Trophoblast cell (in vitro differentiated cells and primary cell): ENCODE results near the gene BANF2.

ENCODE experiments used
- DNase-seq, 2 donors: peaks; one replicate each; pipeline ENCODE4 v3.0.0-alpha.2; 2016
- H2AFZ ChIP-seq: 2 replicates; pipeline ENCODE4 v1.6.1; 2013; ENCODE audit warnings: low read length, moderate library complexity, mild to moderate bottlenecking; ENCODE audit not compliant: insufficient read depth, poor library complexity
- H2AK5ac ChIP-seq: 2 replicates; pipeline ENCODE4 v1.6.1; 2013; ENCODE audit warnings: mild to moderate bottlenecking, low read length
- H2BK120ac ChIP-seq: 2 replicates; pipeline ENCODE4 v1.6.1; 2013; ENCODE audit warnings: low read length, mild to moderate bottlenecking, moderate library complexity; ENCODE audit not compliant: insufficient read depth, poor library complexity
- H2BK12ac ChIP-seq: 2 replicates; pipeline ENCODE4 v1.6.1; 2013; ENCODE audit warnings: mild to moderate bottlenecking, low read length, moderate library complexity
- H2BK5ac ChIP-seq: 2 replicates; pipeline ENCODE4 v1.6.1; 2013; ENCODE audit warnings: low read length, low read depth, moderate library complexity, mild to moderate bottlenecking; ENCODE audit not compliant: poor library complexity
- H3K14ac ChIP-seq: 2 replicates; pipeline ENCODE4 v1.6.1; 2013; ENCODE audit warnings: mild to moderate bottlenecking, low read length
- H3K18ac ChIP-seq: 2 replicates; pipeline ENCODE4 v1.6.1; 2013; ENCODE audit warnings: mild to moderate bottlenecking, low read length
- H3K23ac ChIP-seq: 2 replicates; pipeline ENCODE4 v1.6.1; 2013; ENCODE audit warnings: low read length
- H3K27ac ChIP-seq: 2 replicates; pipeline ENCODE4 v1.5.1; 2013; ENCODE audit warnings: low read depth, mild to moderate bottlenecking, inconsistent platforms, low read length, moderate library complexity
- H3K27me3 ChIP-seq: 2 replicates; pipeline ENCODE4 v1.6.1; 2013; ENCODE audit warnings: inconsistent platforms, mild to moderate bottlenecking, low read length, moderate library complexity; ENCODE audit not compliant: insufficient read depth
- H3K36me3 ChIP-seq, 2 experiments: 1 replicate in 1 of 2; 2 replicates in 1 of 2; pipeline ENCODE4 v1.6.1; 2013; ENCODE audit warnings: low read length in 2 of 2, mild to moderate bottlenecking in 2 of 2, moderate library complexity in 1 of 2; ENCODE audit not compliant: insufficient read depth in 2 of 2, control insufficient read depth in 1 of 2
- H3K4ac ChIP-seq: 2 replicates; pipeline ENCODE4 v1.6.1; 2013; ENCODE audit warnings: low read depth, mild to moderate bottlenecking, low read length, moderate library complexity
- H3K4me1 ChIP-seq, 2 experiments: 1 replicate in 1 of 2; 2 replicates in 1 of 2; pipeline ENCODE4 v1.6.1; 2013; ENCODE audit warnings: low read length in 2 of 2, mild to moderate bottlenecking in 2 of 2, moderate library complexity in 1 of 2; ENCODE audit not compliant: insufficient read depth in 2 of 2, control insufficient read depth in 1 of 2
- H3K4me2 ChIP-seq: 2 replicates; pipeline ENCODE4 v1.6.1; 2013; ENCODE audit warnings: inconsistent platforms, mild to moderate bottlenecking, low read length, moderate library complexity
- H3K4me3 ChIP-seq: 2 replicates; pipeline ENCODE4 v1.5.1; 2013; ENCODE audit warnings: mild to moderate bottlenecking, low read depth, low read length, inconsistent platforms
- H3K79me1 ChIP-seq: one replicate; pipeline ENCODE4 v1.6.1; 2013; ENCODE audit warnings: low read length
- H3K79me2 ChIP-seq: 2 replicates; pipeline ENCODE4 v1.6.1; 2013; ENCODE audit warnings: low read length, mild to moderate bottlenecking; ENCODE audit not compliant: control insufficient read depth, insufficient read depth, poor library complexity
- H3K9ac ChIP-seq: 2 replicates; pipeline ENCODE4 v1.6.1; 2013; ENCODE audit warnings: mild to moderate bottlenecking, low read length
- H3K9me3 ChIP-seq: 2 replicates; pipeline ENCODE4 v1.6.1; 2013; ENCODE audit warnings: low read depth, mild to moderate bottlenecking, control low read depth, inconsistent platforms, low read length; ENCODE audit not compliant: insufficient read depth
- H4K12ac ChIP-seq: 2 replicates; pipeline ENCODE4 v1.6.1; 2013; ENCODE audit warnings: low read depth, mild to moderate bottlenecking, low read length, moderate library complexity
- H4K8ac ChIP-seq: 2 replicates; pipeline ENCODE4 v1.6.1; 2013; ENCODE audit warnings: low read depth, mild to moderate bottlenecking, low read length, moderate library complexity
- H4K91ac ChIP-seq: one replicate; pipeline ENCODE4 v1.6.1; 2013; ENCODE audit warnings: low read depth, mild to moderate bottlenecking, low read length, moderate library complexity
- WGBS: extraction: QIAGEN DNeasy Blood & Tissue Kit; methylation state at CpG from one replicate; pipeline ENCODE4 v1.1.7; 2013; ENCODE audit warnings: missing lambda C conversion rate; ENCODE audit not compliant: insufficient read length, insufficient coverage; ENCODE audit errors: extremely low coverage; 5-methylcytosine and 5-hydroxymethylcytosine counted together

The BANF2 gene

GRCh38 chr20:17655865-17656479, 43.8 kb upstream of the BANF2 start:
- H4K12ac ChIP-seq: no peak overlapping the region
- no peak overlapping the region for H3K14ac ChIP-seq
- no peak overlapping the region for H4K91ac ChIP-seq
- no peak overlapping the region for H2BK5ac ChIP-seq
- no peaks in the 10 kb centered on the region for H3K27me3 ChIP-seq
- peaks cover 52 to 65% of the 10 kb centered on the region in 2 experiments for H3K36me3 ChIP-seq
- H4K8ac ChIP-seq: no peak overlapping the region
- no peaks in the 10 kb centered on the region for H3K79me2 ChIP-seq
- H3K18ac ChIP-seq: no peak overlapping the region
- H2BK12ac ChIP-seq: no peak overlapping the region
- no peak overlapping the region for H2AK5ac ChIP-seq
- no CpG with 5 or more reads among the region's 11 CpGs for WGBS
- no peak overlapping the region for H3K9ac ChIP-seq
- peaks cover 0 to 4% of the 10 kb centered on the region in 2 experiments for H3K4me1 ChIP-seq
- no peak overlapping the region for H3K4me3 ChIP-seq
- peak; percentile 66 to 69 for DNase-seq
- no peak overlapping the region for H3K4me2 ChIP-seq
- H3K4ac ChIP-seq: no peak overlapping the region
- H2AFZ ChIP-seq: no peak overlapping the region
- no peaks in the 10 kb centered on the region for H3K9me3 ChIP-seq
- H2BK120ac ChIP-seq: no peak overlapping the region
- no peak overlapping the region for H3K27ac ChIP-seq
- H3K79me1 ChIP-seq: no peaks in the 10 kb centered on the region
- no peak overlapping the region for H3K23ac ChIP-seq

GRCh38 chr20:17657079-17657825, 42.5 kb upstream of the BANF2 start:
- Histone ChIP-seq H3K18ac (no peak overlapping the region), H4K8ac (no peak overlapping the region), H3K36me3 (peaks cover 52 to 64% of the 10 kb centered on the region in 2 experiments), H3K27me3 (no peaks in the 10 kb centered on the region), H3K79me1 (no peaks in the 10 kb centered on the region), H2BK5ac (no peak overlapping the region), H3K9ac (no peak overlapping the region), H3K4me2 (no peak overlapping the region), H4K12ac (no peak overlapping the region), H3K14ac (no peak overlapping the region), H2BK120ac (no peak overlapping the region), H3K9me3 (no peaks in the 10 kb centered on the region), H3K23ac (no peak overlapping the region), H3K4ac (no peak overlapping the region), H2AK5ac (no peak overlapping the region), H2AFZ (no peak overlapping the region), H3K79me2 (no peaks in the 10 kb centered on the region), H3K4me3 (no peak overlapping the region), H3K27ac (no peak overlapping the region), H2BK12ac (no peak overlapping the region), H3K4me1 (peaks cover 0 to 4% of the 10 kb centered on the region in 2 experiments), H4K91ac (no peak overlapping the region)
- no CpG with 5 or more reads among the region's 9 CpGs for whole genome bisulfite sequencing
- DNase-seq: no peak

- no peaks in the 10 kb centered on the region for H3K27me3 ChIP-seq
- H3K18ac ChIP-seq: no peak overlapping the region
- WGBS: no CpG with 5 or more reads among the region's 9 CpGs
Observed at GRCh38 chr20:17657898-17658647, 41.7 kb upstream of the BANF2 start.

GRCh38 chr20:17658648-17658993, 41.1 kb upstream of the BANF2 start:
- Histone ChIP-seq H3K4me2 (no peak overlapping the region), H2BK5ac (no peak overlapping the region), H2BK120ac (no peak overlapping the region), H3K23ac (no peak overlapping the region), H3K9me3 (no peaks in the 10 kb centered on the region), H3K14ac (no peak overlapping the region), H2AK5ac (no peak overlapping the region), H2BK12ac (no peak overlapping the region), H2AFZ (no peak overlapping the region), H3K79me2 (peaks cover under 1% of the 10 kb centered on the region), H3K27ac (no peak overlapping the region), H3K4me3 (no peak overlapping the region), H4K8ac (no peak overlapping the region), H3K4ac (no peak overlapping the region), H3K9ac (no peak overlapping the region), H3K79me1 (no peaks in the 10 kb centered on the region), H3K18ac (no peak overlapping the region), H4K91ac (no peak overlapping the region), H3K4me1 (peaks cover 0 to 4% of the 10 kb centered on the region in 2 experiments), H3K36me3 (peaks cover 45 to 52% of the 10 kb centered on the region in 2 experiments), H4K12ac (no peak overlapping the region), H3K27me3 (no peaks in the 10 kb centered on the region)
- DNase-seq: no peak
- no CpG with 5 or more reads among the region's 2 CpGs for WGBS

More at GRCh38 chr20:17657898-17658647, 41.7 kb upstream of the BANF2 start:
- Histone ChIP-seq H2AFZ (no peak overlapping the region), H4K91ac (no peak overlapping the region), H4K8ac (no peak overlapping the region), H3K9me3 (no peaks in the 10 kb centered on the region), H3K23ac (no peak overlapping the region), H3K4me1 (peaks cover 0 to 4% of the 10 kb centered on the region in 2 experiments), H2BK120ac (no peak overlapping the region), H2AK5ac (no peak overlapping the region), H2BK12ac (no peak overlapping the region), H3K79me1 (no peaks in the 10 kb centered on the region), H3K36me3 (peaks cover 48 to 56% of the 10 kb centered on the region in 2 experiments), H2BK5ac (no peak overlapping the region), H3K4ac (no peak overlapping the region), H3K9ac (no peak overlapping the region), H3K79me2 (no peaks in the 10 kb centered on the region), H3K27ac (no peak overlapping the region), H3K4me2 (no peak overlapping the region), H3K14ac (no peak overlapping the region), H4K12ac (no peak overlapping the region), H3K4me3 (peak overlapping the region; percentile 19)
- no peak for DNase-seq
